CD4-positive, CD25-positive, alpha-beta regulatory T cell (primary cell): ENCODE results near the gene BUB1B. TPM values are rescaled to one million over a fixed set of nuclear protein-coding genes. Genes with fewer than 3 reads are reported as not detected.

Experiments used
- ATAC-seq, 2 donors: fragments of 150-1000 bp; cut with Tn5 transposase; one replicate each; pipeline ENCODE4 v1.10.0; 2021; ENCODE audit warnings: low read depth in 2 of 2, moderate number of reproducible peaks in 2 of 2, moderate library complexity in 1 of 2
- DNase-seq, 3 donors: peaks; one replicate each; pipeline versions ENCODE4 v3.0.0 to v3.0.0-alpha.2; 2012 to 2022; ENCODE audit warnings: mixed read lengths in 1 of 3
- H3K27ac ChIP-seq: one replicate; pipeline ENCODE4 v1.7.0; 2013; ENCODE audit warnings: mild to moderate bottlenecking, low read length; ENCODE audit not compliant: insufficient read depth, poor library complexity, severe bottlenecking
- H3K27me3 ChIP-seq: one replicate; pipeline ENCODE4 v1.7.0; 2013; ENCODE audit warnings: low read length; ENCODE audit not compliant: control insufficient read depth, insufficient read depth
- H3K36me3 ChIP-seq: one replicate; pipeline ENCODE4 v1.7.0; 2013; ENCODE audit warnings: mild to moderate bottlenecking, low read length, moderate library complexity; ENCODE audit not compliant: control insufficient read depth, insufficient read depth
- H3K4me1 ChIP-seq: 2 replicates; pipeline ENCODE4 v1.7.0; 2013; ENCODE audit warnings: mild to moderate bottlenecking, low read length; ENCODE audit not compliant: insufficient read depth, control insufficient read depth, poor library complexity, severe bottlenecking
- H3K4me3 ChIP-seq: one replicate; pipeline ENCODE4 v1.7.0; 2013; ENCODE audit warnings: low read depth, mild to moderate bottlenecking, low read length, moderate library complexity
- H3K9me3 ChIP-seq, 2 experiments: 1 replicate in 1 of 2; 2 replicates in 1 of 2; pipeline ENCODE4 v1.7.0; 2013; ENCODE audit warnings: low read length in 2 of 2, mild to moderate bottlenecking in 1 of 2, moderate library complexity in 1 of 2; ENCODE audit not compliant: control insufficient read depth in 2 of 2
- H3K27ac Mint-ChIP-seq, 3 donors: one replicate each; pipeline ENCODE4 v1.8.0; 2020 to 2022; ENCODE audit warnings: mild to moderate bottlenecking in 3 of 3, mixed read lengths in 3 of 3, moderate library complexity in 2 of 3
- H3K27me3 Mint-ChIP-seq: one replicate; pipeline ENCODE4 v1.8.0; 2022; ENCODE audit warnings: mild to moderate bottlenecking, mixed read lengths
- H3K36me3 Mint-ChIP-seq: one replicate; pipeline ENCODE4 v1.8.0; 2020; ENCODE audit warnings: mixed read lengths
- H3K4me1 Mint-ChIP-seq, 4 donors: one replicate each; pipeline ENCODE4 v1.8.0; 2020 to 2022; ENCODE audit warnings: mixed read lengths in 4 of 4, mild to moderate bottlenecking in 1 of 4
- H3K4me3 Mint-ChIP-seq, 4 donors: one replicate each; pipeline ENCODE4 v1.8.0; 2020 to 2022; ENCODE audit warnings: mild to moderate bottlenecking in 4 of 4, mixed read lengths in 4 of 4, moderate library complexity in 3 of 4
- H3K9me3 Mint-ChIP-seq, 7 donors: one replicate each; pipeline ENCODE4 v1.8.0; 2020 to 2022; ENCODE audit warnings: mixed read lengths in 7 of 7, mild to moderate bottlenecking in 3 of 7, moderate library complexity in 2 of 7
- polyA plus RNA-seq, 4 donors: library from polyadenylated mRNA; unstranded; fragments of 300-500 nt; fragmentation: Illumina TruSeq; gene quantifications; one replicate each; pipeline ENCODE4 v1.2.3, GENCODE V29; 2021
- total RNA-seq: library from RNA; stranded (reverse); gene quantifications from one replicate; pipeline ENCODE4 v1.2.3, GENCODE V29; 2022

The BUB1B gene
- total and polyA plus RNA-seq, 5 donors from 2014 or later, result 0.37 to 4.8 (median 1.5) TPM; not detected in 1

GRCh38 chr15:40246496-40247280 is 85.8 kb downstream of the BUB1B start:
- no peaks in the 10 kb centered on the region for H3K9me3 Mint-ChIP-seq
- no peaks in the 10 kb centered on the region for H3K36me3 ChIP-seq
- no peak overlapping the region for H3K4me3 Mint-ChIP-seq
- no peaks in the 10 kb centered on the region for H3K9me3 ChIP-seq
- H3K36me3 Mint-ChIP-seq, result no peaks in the 10 kb centered on the region
- H3K27me3 ChIP-seq, result peaks cover 3% of the 10 kb centered on the region
- no peaks in the 10 kb centered on the region for H3K4me1 ChIP-seq
- peaks cover 0 to 7% (median 0%) of the 10 kb centered on the region in 4 donors for H3K4me1 Mint-ChIP-seq
- no peak overlapping the region for H3K27ac Mint-ChIP-seq
- no peak overlapping the region for H3K4me3 ChIP-seq
- no peak overlapping the region for H3K27ac ChIP-seq
- H3K27me3 Mint-ChIP-seq, result peaks cover 38% of the 10 kb centered on the region
- DNase-seq (no peak), ATAC-seq (no peak)

- Histone ChIP-seq H3K4me3 (no peak overlapping the region), H3K27me3 (peaks cover 3% of the 10 kb centered on the region), H3K36me3 (no peaks in the 10 kb centered on the region), H3K4me1 (peaks cover 6% of the 10 kb centered on the region), H3K27ac (no peak overlapping the region), H3K9me3 (no peaks in the 10 kb centered on the region)
- Mint-ChIP-seq H3K27ac (no peak overlapping the region), H3K4me3 (no peak overlapping the region), H3K4me1 (peaks cover 0 to 7% (median 0%) of the 10 kb centered on the region in 4 donors), H3K27me3 (peaks cover 42% of the 10 kb centered on the region), H3K36me3 (no peaks in the 10 kb centered on the region), H3K9me3 (no peaks in the 10 kb centered on the region)
- no peak for ATAC-seq
- no peak for DNase-seq
Observed at GRCh38 chr15:40247406-40247971, 86.6 kb downstream of the BUB1B start.

- no peak overlapping the region for H3K4me3 ChIP-seq
- Mint-ChIP-seq H3K27me3 (peaks cover 47% of the 10 kb centered on the region), H3K9me3 (no peaks in the 10 kb centered on the region), H3K4me1 (peaks cover 0 to 7% (median 2%) of the 10 kb centered on the region in 4 donors), H3K4me3 (no peak overlapping the region), H3K27ac (no peak overlapping the region), H3K36me3 (no peaks in the 10 kb centered on the region)
- no peak for ATAC-seq
- H3K9me3 ChIP-seq, result no peaks in the 10 kb centered on the region
- peaks cover 13% of the 10 kb centered on the region for H3K4me1 ChIP-seq
- H3K27me3 ChIP-seq, result peaks cover 3% of the 10 kb centered on the region
- no peaks in the 10 kb centered on the region for H3K36me3 ChIP-seq
- no peak overlapping the region for H3K27ac ChIP-seq
- DNase-seq, result no peak
Observed at GRCh38 chr15:40248006-40248783, 87.3 kb downstream of the BUB1B start.

- Mint-ChIP-seq H3K36me3 (no peaks in the 10 kb centered on the region), H3K4me3 (no peak overlapping the region), H3K9me3 (no peaks in the 10 kb centered on the region), H3K4me1 (peaks cover 0 to 9% (median 4%) of the 10 kb centered on the region in 4 donors), H3K27ac (no peak overlapping the region), H3K27me3 (peaks cover 62% of the 10 kb centered on the region)
- no peaks in the 10 kb centered on the region for H3K36me3 ChIP-seq
- DNase-seq, result no peak
- H3K4me1 ChIP-seq, result peaks cover 16% of the 10 kb centered on the region
- H3K4me3 ChIP-seq, result no peak overlapping the region
- H3K9me3 ChIP-seq, result no peaks in the 10 kb centered on the region
- no peak for ATAC-seq
- H3K27ac ChIP-seq, result no peak overlapping the region
- peaks cover 10% of the 10 kb centered on the region for H3K27me3 ChIP-seq
Observed at GRCh38 chr15:40249477-40250303, 88.8 kb downstream of the BUB1B start.

- H3K27me3 ChIP-seq, result peaks cover 10% of the 10 kb centered on the region
- no peak overlapping the region for H3K4me3 ChIP-seq
- H3K9me3 ChIP-seq, result no peaks in the 10 kb centered on the region
- ATAC-seq (no peak), DNase-seq (no peak)
- H3K9me3 Mint-ChIP-seq, result no peaks in the 10 kb centered on the region
- H3K4me3 Mint-ChIP-seq, result no peak overlapping the region
- H3K36me3 ChIP-seq, result no peaks in the 10 kb centered on the region
- no peaks in the 10 kb centered on the region for H3K36me3 Mint-ChIP-seq
- no peak overlapping the region for H3K27ac Mint-ChIP-seq
- peaks cover 68% of the 10 kb centered on the region for H3K27me3 Mint-ChIP-seq
- H3K27ac ChIP-seq, result no peak overlapping the region
- H3K4me1 Mint-ChIP-seq, result peaks cover 0 to 9% (median 4%) of the 10 kb centered on the region in 4 donors
- H3K4me1 ChIP-seq, result peaks cover 16% of the 10 kb centered on the region
Observed at GRCh38 chr15:40250304-40250656, 89.4 kb downstream of the BUB1B start.

- Mint-ChIP-seq H3K9me3 (no peaks in the 10 kb centered on the region), H3K27me3 (peaks cover 73% of the 10 kb centered on the region), H3K4me1 (peaks cover 0 to 9% (median 4%) of the 10 kb centered on the region in 4 donors), H3K4me3 (peak overlapping the region in 3 of 4 donors; percentile 4 to 63 (median 13)), H3K27ac (no peak overlapping the region), H3K36me3 (no peaks in the 10 kb centered on the region)
- ATAC-seq (no peak), DNase-seq (no peak)
- H3K9me3 ChIP-seq, result no peaks in the 10 kb centered on the region
- H3K36me3 ChIP-seq, result no peaks in the 10 kb centered on the region
- H3K4me3 ChIP-seq, result no peak overlapping the region
- no peak overlapping the region for H3K27ac ChIP-seq
- peaks cover 16% of the 10 kb centered on the region for H3K4me1 ChIP-seq
- H3K27me3 ChIP-seq, result peaks cover 10% of the 10 kb centered on the region
Observed at GRCh38 chr15:40250771-40251483, 90.1 kb downstream of the BUB1B start.
